Cardiac muscle cell (in vitro differentiated cells and primary cell): Measurements from ENCODE around the gene FES. TPM values are rescaled to one million over a fixed set of nuclear protein-coding genes. Genes with fewer than 3 reads are reported as not detected.

Source experiments
- DNase-seq, 2 donors: peaks; one replicate each; pipeline versions ENCODE4 v3.0.0 to v3.0.0-alpha.2; 2010 to 2017; ENCODE audit warnings: low read depth in 1 of 2, low spot score in 1 of 2
- H3K27ac ChIP-seq: fragments of 200-600 bp; sonication (generic); 2 replicates; pipeline ENCODE4 v1.5.1; 2016
- H3K27me3 ChIP-seq: fragments of 200-600 bp; sonication (generic); 2 replicates; pipeline ENCODE4 v1.6.0; 2016; ENCODE audit warnings: control low read depth
- H3K36me3 ChIP-seq: fragments of 200-600 bp; sonication (generic); 2 replicates; pipeline ENCODE4 v1.5.1; 2016; ENCODE audit warnings: control low read depth
- H3K4me1 ChIP-seq: fragments of 200-600 bp; sonication (generic); 2 replicates; pipeline ENCODE4 v1.8.1; 2017; ENCODE audit warnings: low read depth, mild to moderate bottlenecking, mixed run types
- H3K4me3 ChIP-seq: fragments of 200-600 bp; sonication (generic); 2 replicates; pipeline ENCODE4 v1.5.1; 2016; ENCODE audit warnings: mild to moderate bottlenecking
- H3K9me3 ChIP-seq: fragments of 200-600 bp; sonication (generic); 2 replicates; pipeline ENCODE4 v1.5.1; 2017; ENCODE audit warnings: low read depth, mild to moderate bottlenecking, control low read depth
- CTCF ChIP-seq: IDR thresholded peaks from 2 replicates; pipeline ENCODE4 v1.5.1; 2012; ENCODE audit warnings: low read depth, mild to moderate bottlenecking, low read length
- polyA plus RNA-seq: library from polyadenylated mRNA; unstranded; fragments of >200 nt; fragmentation: Nextera tagmentation; extraction: Ambion mirVana; gene quantifications from 2 replicates; pipeline ENCODE4 v1.2.1, GENCODE V29; 2016
- total RNA-seq: library from RNA; depleted of rRNA; stranded (reverse); fragments of >200 nt; gene quantifications from 2 replicates; pipeline ENCODE4 v1.2.3, GENCODE V29; 2016

Gene FES
- total and polyA plus RNA-seq, 2 experiments from 2014 or later = 5.4 to 19.8 TPM

GRCh38 chr15:90882781-90883525 is 1.4 kb upstream of the FES start:
- Histone ChIP-seq H3K4me1 (peaks cover 5% of the 10 kb centered on the region), H3K27ac (no peak overlapping the region)

GRCh38 chr15:90883526-90883975 is 753 bp upstream of the FES start:
- no peak for TF ChIP-seq CTCF
- H3K27ac ChIP-seq = no peak overlapping the region
- no peak for DNase-seq
- peaks cover 5% of the 10 kb centered on the region for H3K4me1 ChIP-seq
- peaks cover 3% of the 10 kb centered on the region for H3K36me3 ChIP-seq
- no peaks in the 10 kb centered on the region for H3K27me3 ChIP-seq
- H3K9me3 ChIP-seq = no peaks in the 10 kb centered on the region
- H3K4me3 ChIP-seq = no peak overlapping the region

More at GRCh38 chr15:90882781-90883525, 1.4 kb upstream of the FES start:
- no peak overlapping the region for H3K4me3 ChIP-seq
- no peaks in the 10 kb centered on the region for H3K9me3 ChIP-seq
- TF ChIP-seq CTCF = no peak
- H3K27me3 ChIP-seq = no peaks in the 10 kb centered on the region
- peaks cover 7% of the 10 kb centered on the region for H3K36me3 ChIP-seq
- DNase-seq = no peak

- H3K9me3 ChIP-seq = no peaks in the 10 kb centered on the region
- no peak overlapping the region for H3K4me3 ChIP-seq
- H3K4me1 ChIP-seq = peaks cover 5% of the 10 kb centered on the region
- no peaks in the 10 kb centered on the region for H3K36me3 ChIP-seq
- no peak for DNase-seq
- no peak for TF ChIP-seq CTCF
- H3K27ac ChIP-seq = no peak overlapping the region
- H3K27me3 ChIP-seq = no peaks in the 10 kb centered on the region
Measured at GRCh38 chr15:90884719-90885431, 571 bp downstream of the FES start.

GRCh38 chr15:90885432-90886290 is 1.4 kb downstream of the FES start:
- no peak overlapping the region for H3K4me3 ChIP-seq

More at GRCh38 chr15:90885432-90886290, 1.4 kb downstream of the FES start:
- H3K9me3 ChIP-seq = no peaks in the 10 kb centered on the region
- DNase-seq = peak; percentile 73 to 77
- peak; percentile 99 for TF ChIP-seq CTCF
- no peaks in the 10 kb centered on the region for H3K27me3 ChIP-seq
- H3K4me1 ChIP-seq = peaks cover 5% of the 10 kb centered on the region
- no peaks in the 10 kb centered on the region for H3K36me3 ChIP-seq
- H3K27ac ChIP-seq = no peak overlapping the region
